ES-I3 (cell line): ENCODE measurements around the gene LMOD2.

Experiments used
- H3K36me3 ChIP-seq: 2 replicates; pipeline ENCODE4 v1.6.1; 2013; ENCODE audit warnings: mild to moderate bottlenecking, low read length, control low read depth, moderate library complexity; ENCODE audit not compliant: insufficient read depth
- H3K4me1 ChIP-seq: 2 replicates; pipeline ENCODE4 v1.6.1; 2013; ENCODE audit warnings: mild to moderate bottlenecking, control low read depth, low read length; ENCODE audit not compliant: insufficient read depth
- H3K9ac ChIP-seq: 2 replicates; pipeline ENCODE4 v1.6.1; 2013; ENCODE audit warnings: low read depth, mild to moderate bottlenecking, low read length, moderate library complexity
- H3K9me3 ChIP-seq: 2 replicates; pipeline ENCODE4 v1.6.1; 2013; ENCODE audit warnings: mild to moderate bottlenecking, low read length, moderate library complexity; ENCODE audit not compliant: control insufficient read depth, insufficient read depth

Gene LMOD2, protein sequence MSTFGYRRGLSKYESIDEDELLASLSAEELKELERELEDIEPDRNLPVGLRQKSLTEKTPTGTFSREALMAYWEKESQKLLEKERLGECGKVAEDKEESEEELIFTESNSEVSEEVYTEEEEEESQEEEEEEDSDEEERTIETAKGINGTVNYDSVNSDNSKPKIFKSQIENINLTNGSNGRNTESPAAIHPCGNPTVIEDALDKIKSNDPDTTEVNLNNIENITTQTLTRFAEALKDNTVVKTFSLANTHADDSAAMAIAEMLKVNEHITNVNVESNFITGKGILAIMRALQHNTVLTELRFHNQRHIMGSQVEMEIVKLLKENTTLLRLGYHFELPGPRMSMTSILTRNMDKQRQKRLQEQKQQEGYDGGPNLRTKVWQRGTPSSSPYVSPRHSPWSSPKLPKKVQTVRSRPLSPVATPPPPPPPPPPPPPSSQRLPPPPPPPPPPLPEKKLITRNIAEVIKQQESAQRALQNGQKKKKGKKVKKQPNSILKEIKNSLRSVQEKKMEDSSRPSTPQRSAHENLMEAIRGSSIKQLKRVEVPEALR

GRCh38 chr7:123655614-123656013 is at the start of gene LMOD2:
Gene LMOD2, plus strand, starts transcription at chr7:123655866. Its CDS starts 98 bp downstream, at chr7:123655964.
- H3K4me1 ChIP-seq = no peaks in the 10 kb centered on the region
- H3K9me3 ChIP-seq = no peaks in the 10 kb centered on the region
- no peak within 1 kb of the TSS for H3K9ac ChIP-seq
- H3K36me3 ChIP-seq = no peaks in the 10 kb centered on the region

DNA sequence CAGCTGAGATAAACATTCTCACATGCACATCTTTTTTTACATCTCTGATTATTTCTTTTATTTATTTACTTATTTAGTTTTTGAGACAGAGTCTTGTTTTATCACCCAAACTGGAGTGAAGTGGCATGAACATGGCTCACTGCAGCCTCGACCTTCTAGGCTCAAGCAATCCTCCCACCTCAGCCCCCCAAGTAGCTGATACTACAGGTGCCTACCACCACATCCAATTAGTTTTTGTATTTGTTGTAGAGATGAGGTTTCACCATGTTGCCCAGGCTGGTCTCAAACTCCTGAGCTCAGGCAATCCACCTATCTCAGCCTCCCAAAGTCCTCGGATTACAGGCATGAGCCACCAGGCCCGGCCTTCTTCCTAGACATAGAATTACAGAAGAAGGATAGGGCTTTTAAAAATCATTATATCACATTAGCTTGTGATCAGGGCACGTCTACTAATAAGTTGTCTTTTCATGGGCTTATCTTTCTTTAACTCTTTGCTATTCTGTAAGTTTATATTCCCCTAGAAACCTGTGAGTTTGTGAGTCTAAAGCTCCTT is 48.2 kb upstream of the LMOD2 start:
- Histone ChIP-seq H3K36me3 (no peaks in the 10 kb centered on the region), H3K9ac (no peak overlapping the region), H3K9me3 (no peaks in the 10 kb centered on the region), H3K4me1 (no peaks in the 10 kb centered on the region)

- Histone ChIP-seq H3K4me1 (no peaks in the 10 kb centered on the region), H3K9me3 (no peaks in the 10 kb centered on the region), H3K9ac (no peak overlapping the region)
Observed at GRCh38 chr7:123608991-123609882, 46.4 kb upstream of the LMOD2 start.

GRCh38 chr7:123609883-123610239 is 45.8 kb upstream of the LMOD2 start:
- Histone ChIP-seq H3K9me3 (no peaks in the 10 kb centered on the region), H3K9ac (no peak overlapping the region), H3K36me3 (no peaks in the 10 kb centered on the region), H3K4me1 (no peaks in the 10 kb centered on the region)

More at GRCh38 chr7:123608991-123609882, 46.4 kb upstream of the LMOD2 start:
- H3K36me3 ChIP-seq = no peaks in the 10 kb centered on the region

- Histone ChIP-seq H3K36me3 (no peaks in the 10 kb centered on the region), H3K9ac (no peak overlapping the region), H3K4me1 (no peaks in the 10 kb centered on the region), H3K9me3 (no peaks in the 10 kb centered on the region)
Observed at GRCh38 chr7:123612024-123612423, 43.6 kb upstream of the LMOD2 start.

DNA sequence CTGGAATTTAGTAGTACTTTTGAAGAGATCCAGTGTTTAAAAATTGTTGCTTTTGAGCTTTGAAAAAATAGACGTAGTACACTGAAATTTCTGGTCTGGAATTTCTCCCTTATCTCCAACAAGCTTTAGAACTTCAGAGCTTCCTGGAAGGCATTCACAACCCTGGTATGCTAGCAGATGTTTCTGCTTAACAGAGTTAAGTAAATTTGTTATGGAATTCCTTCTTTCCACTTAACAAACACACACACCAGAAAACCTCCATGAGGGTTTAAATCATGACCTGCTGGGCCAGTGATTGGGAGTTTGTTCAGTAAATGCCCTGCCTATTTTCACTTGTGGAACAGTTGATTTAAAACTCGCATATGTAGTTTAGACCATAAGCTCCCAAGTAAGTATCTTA is 40.3 kb upstream of the LMOD2 start:
- no peaks in the 10 kb centered on the region for H3K4me1 ChIP-seq
- H3K9ac ChIP-seq = no peak overlapping the region
- no peaks in the 10 kb centered on the region for H3K9me3 ChIP-seq
- H3K36me3 ChIP-seq = no peaks in the 10 kb centered on the region

GRCh38 chr7:123616223-123616622 is 39.4 kb upstream of the LMOD2 start:
- Histone ChIP-seq H3K4me1 (no peaks in the 10 kb centered on the region), H3K9me3 (no peaks in the 10 kb centered on the region), H3K36me3 (no peaks in the 10 kb centered on the region), H3K9ac (no peak overlapping the region)

GRCh38 chr7:123621707-123622106 is 34.0 kb upstream of the LMOD2 start:
- Histone ChIP-seq H3K9me3 (no peaks in the 10 kb centered on the region), H3K36me3 (no peaks in the 10 kb centered on the region), H3K4me1 (no peaks in the 10 kb centered on the region), H3K9ac (no peak overlapping the region)

DNA sequence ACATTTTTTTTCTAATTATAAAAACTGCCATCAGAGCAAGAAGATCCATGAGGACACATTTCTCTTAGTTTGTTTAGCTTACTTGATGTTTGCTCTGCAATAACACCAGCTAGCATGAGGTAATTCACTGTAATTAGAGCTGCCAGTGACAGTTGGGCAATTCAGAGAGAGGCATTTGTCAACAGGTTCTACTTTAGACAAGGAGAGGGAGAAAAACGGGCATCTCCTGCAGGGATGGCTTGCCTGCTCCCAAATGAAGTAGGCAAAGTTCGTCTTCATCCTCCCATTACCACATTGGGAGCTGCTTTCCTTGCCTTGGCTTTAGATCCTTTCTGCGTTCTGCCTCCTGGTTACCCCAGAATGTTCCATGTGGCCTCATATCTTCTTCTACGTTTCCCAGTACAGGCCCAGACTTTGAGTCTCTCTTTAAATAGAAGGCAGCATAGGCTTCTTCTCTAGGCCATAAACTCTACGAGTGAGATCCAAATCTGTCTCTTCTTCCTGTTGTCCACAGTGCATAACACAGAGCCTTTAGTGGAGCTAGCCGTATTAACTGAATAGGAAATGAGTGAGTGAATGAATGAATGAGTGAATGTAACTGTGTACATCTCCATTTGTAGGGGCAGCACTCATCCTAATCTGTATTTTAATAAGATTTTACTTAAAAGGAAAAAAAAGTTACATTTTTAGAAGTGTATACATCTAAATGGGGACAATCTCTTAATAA is 32.8 kb upstream of the LMOD2 start:
- Histone ChIP-seq H3K9ac (no peak overlapping the region), H3K9me3 (no peaks in the 10 kb centered on the region), H3K4me1 (no peaks in the 10 kb centered on the region), H3K36me3 (no peaks in the 10 kb centered on the region)

GRCh38 chr7:123624527-123625183 is 31.0 kb upstream of the LMOD2 start:
- Histone ChIP-seq H3K9me3 (no peaks in the 10 kb centered on the region), H3K9ac (no peak overlapping the region), H3K36me3 (no peaks in the 10 kb centered on the region), H3K4me1 (0 out of 2 replicates have a peak, but pooled peaks cover 5% of the 10 kb centered on the region)

DNA sequence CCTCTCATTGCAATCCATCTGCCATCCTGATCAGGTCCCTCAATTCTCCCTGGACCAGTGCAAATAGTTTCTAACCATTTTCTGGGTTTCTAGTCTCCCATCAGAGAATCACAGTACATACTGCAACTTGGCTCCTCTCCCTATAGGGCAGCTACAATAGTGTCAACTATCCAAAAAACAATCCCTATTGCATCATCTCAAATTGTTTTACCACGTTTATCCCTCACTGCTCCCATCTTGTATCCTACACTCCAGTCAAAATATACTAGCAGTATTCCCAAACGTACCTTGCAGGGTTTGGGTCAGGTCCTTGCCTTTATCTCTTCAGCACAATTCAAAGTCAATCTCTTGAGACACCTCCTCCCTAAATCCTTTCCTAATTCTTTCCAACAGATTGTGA is 30.4 kb upstream of the LMOD2 start:
- H3K36me3 ChIP-seq = no peaks in the 10 kb centered on the region
- H3K4me1 ChIP-seq = 0 out of 2 replicates have a peak, but pooled peaks cover 5% of the 10 kb centered on the region
- H3K9ac ChIP-seq = no peak overlapping the region
- no peaks in the 10 kb centered on the region for H3K9me3 ChIP-seq

DNA sequence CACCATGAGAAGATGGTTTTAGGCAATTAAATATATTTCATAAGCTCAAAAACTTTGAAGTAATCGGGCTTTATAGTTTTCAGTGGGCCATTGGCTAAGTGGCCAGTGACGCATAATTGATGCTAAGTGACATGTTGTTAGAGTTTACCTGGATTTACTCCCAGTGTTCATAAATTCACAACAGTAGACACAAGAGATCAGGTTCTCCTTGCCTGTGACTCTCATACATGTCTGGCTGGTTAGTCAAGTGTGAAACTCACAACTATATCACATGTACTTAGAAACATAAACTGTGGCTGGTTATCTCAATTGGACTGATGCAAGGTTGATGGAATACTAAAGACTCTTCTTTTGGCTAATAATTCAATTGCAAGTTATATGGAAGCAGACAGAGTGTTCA is 27.8 kb upstream of the LMOD2 start:
- Histone ChIP-seq H3K9ac (no peak overlapping the region), H3K36me3 (no peaks in the 10 kb centered on the region), H3K4me1 (0 out of 2 replicates have a peak, but pooled peaks cover 5% of the 10 kb centered on the region), H3K9me3 (no peaks in the 10 kb centered on the region)

- H3K36me3 ChIP-seq = no peaks in the 10 kb centered on the region
- H3K9me3 ChIP-seq = no peaks in the 10 kb centered on the region
- H3K4me1 ChIP-seq = 0 out of 2 replicates have a peak, but pooled peaks cover 10% of the 10 kb centered on the region
- H3K9ac ChIP-seq = no peak overlapping the region
Observed at GRCh38 chr7:123628829-123629228, 26.8 kb upstream of the LMOD2 start.
